PC-9 (cell line): ENCODE results near the gene NUP54. TPM values are rescaled to one million over a fixed set of nuclear protein-coding genes. Genes with fewer than 3 reads are reported as not detected.

ENCODE experiments used
- BruUV-seq: library from RNA; stranded (reverse); fragments of 400-500 nt; replicated peaks from 2 replicates; lab custom pipeline; 2021; lab: Mats Ljungman, UMichigan
- CTCF ChIA-PET: fragments of 300-600 bp; sonication (Branson Sonifier 250); formaldehyde crosslinking; loops from one replicate; lab custom pipeline; 2022; ENCODE audit warnings: antibody characterized with exemption; lab: Charles Lee
- POLR2A ChIA-PET: fragments of 300-600 bp; sonication (Branson Sonifier 250); formaldehyde crosslinking; loops from one replicate; lab custom pipeline; 2022; ENCODE audit warnings: antibody characterized with exemption; ENCODE audit not compliant: unreplicated experiment; lab: Charles Lee
- DNase-seq, 2 experiments: peaks; one replicate each; pipeline versions ENCODE4 v3.0.0 to v3.0.0-alpha.2; 2015 to 2022; ENCODE audit warnings: mixed read lengths in 1 of 2
- H2AFZ ChIP-seq: fragments of 200-600 bp; sonication (generic); 2 replicates; pipeline ENCODE4 v1.8.1; 2017; ENCODE audit warnings: antibody characterized with exemption
- H3F3A ChIP-seq: fragments of 200-600 bp; sonication (generic); 2 replicates; pipeline ENCODE4 v1.8.1; 2017; ENCODE audit warnings: antibody characterized with exemption, mild to moderate bottlenecking, low read depth; ENCODE audit not compliant: insufficient read depth
- H3K27ac ChIP-seq: fragments of 200-600 bp; sonication (generic); 2 replicates; pipeline ENCODE4 v1.6.1; 2016; ENCODE audit warnings: mixed run types
- H3K27me3 ChIP-seq: fragments of 200-600 bp; sonication (generic); 2 replicates; pipeline ENCODE4 v1.6.1; 2016; ENCODE audit warnings: low read depth, mixed run types; ENCODE audit not compliant: insufficient read depth
- H3K36me3 ChIP-seq: fragments of 200-600 bp; sonication (generic); 2 replicates; pipeline ENCODE4 v1.6.1; 2016; ENCODE audit warnings: low read depth, mixed run types
- H3K4me1 ChIP-seq: fragments of 200-600 bp; sonication (generic); replicated peaks from 2 replicates; pipeline ENCODE4 v1.6.1; 2016; ENCODE audit warnings: mixed run types; ENCODE audit not compliant: insufficient read depth
- H3K4me2 ChIP-seq: fragments of 200-600 bp; sonication (generic); 2 replicates; pipeline ENCODE4 v1.6.1; 2017; ENCODE audit warnings: mixed run types
- H3K4me3 ChIP-seq: fragments of 200-600 bp; sonication (generic); 2 replicates; pipeline ENCODE4 v1.6.1; 2016; ENCODE audit warnings: mixed run types
- H3K79me2 ChIP-seq: fragments of 200-600 bp; sonication (generic); 2 replicates; pipeline ENCODE4 v1.6.1; 2017; ENCODE audit warnings: low read depth, mixed run types
- H3K9me2 ChIP-seq: fragments of 200-600 bp; sonication (generic); 2 replicates; pipeline ENCODE4 v1.8.1; 2017; ENCODE audit warnings: mild to moderate bottlenecking; ENCODE audit not compliant: insufficient read depth
- H3K9me3 ChIP-seq: fragments of 200-600 bp; sonication (generic); 2 replicates; pipeline ENCODE4 v1.8.1; 2016; ENCODE audit warnings: low read depth; ENCODE audit not compliant: insufficient read depth
- H4K20me1 ChIP-seq: fragments of 200-600 bp; sonication (generic); 2 replicates; pipeline ENCODE4 v1.8.1; 2017; ENCODE audit not compliant: insufficient read depth
- CTCF ChIP-seq: fragments of 200-600 bp; sonication (generic); conservative IDR thresholded peaks from 2 replicates; pipeline ENCODE4 v1.6.1; 2017; ENCODE audit warnings: mixed run types, antibody characterized with exemption, mild to moderate bottlenecking, moderate library complexity
- EZH2 ChIP-seq: fragments of 200-600 bp; sonication (generic); IDR thresholded peaks from 2 replicates; pipeline ENCODE4 v1.8.0; 2017; ENCODE audit warnings: antibody characterized with exemption, low read depth
- intact Hi-C: fragments of 100-400 bp; cut with micrococcal nuclease; formaldehyde crosslinking; loops from one replicate; pipeline ENCODE4 v1.10.0; 2022; ENCODE audit not compliant: unreplicated experiment
- total RNA-seq: library from RNA; stranded (reverse); gene quantifications from 2 replicates; pipeline ENCODE4 v1.2.3, GENCODE V29; 2021

NUP54 gene
- total RNA-seq, 1 experiment from 2014 or later: 30.9 TPM

GRCh38 chr4:76088719-76089118, 59.5 kb downstream of the NUP54 start:
- intact Hi-C loops: no loop called here
- H3K27ac ChIP-seq: no peak overlapping the region
- no peaks in the 10 kb centered on the region for H3K79me2 ChIP-seq
- H3K4me3 ChIP-seq: no peak overlapping the region
- H3K27me3 ChIP-seq: no peaks in the 10 kb centered on the region
- no peak overlapping the region for H2AFZ ChIP-seq
- DNase-seq: no peak
- H3K9me2 ChIP-seq: no peaks in the 10 kb centered on the region
- POLR2A ChIA-PET: no interaction called here
- no peaks in the 10 kb centered on the region for H3K9me3 ChIP-seq
- no peaks in the 10 kb centered on the region for H4K20me1 ChIP-seq
- CTCF ChIA-PET: no interaction called here
- peaks cover 15% of the 10 kb centered on the region; the same call in 1 of the 2 replicates for H3K4me1 ChIP-seq
- no peaks in the 10 kb centered on the region for H3K36me3 ChIP-seq
- H3K4me2 ChIP-seq: no peak overlapping the region
- BruUV-seq: no TSS peak
- no peak for TF ChIP-seq EZH2
- no peak for TF ChIP-seq CTCF
- H3F3A ChIP-seq: peaks cover 8% of the 10 kb centered on the region; the same call in 1 of the 2 replicates

GRCh38 chr4:76087007-76087769, 61.0 kb downstream of the NUP54 start:
- H3K79me2 ChIP-seq: no peaks in the 10 kb centered on the region
- no peaks in the 10 kb centered on the region for H3K36me3 ChIP-seq
- no peaks in the 10 kb centered on the region for H3K9me3 ChIP-seq
- H3K9me2 ChIP-seq: no peaks in the 10 kb centered on the region
- H3K4me3 ChIP-seq: no peak overlapping the region; the same call in 1 of the 2 replicates
- POLR2A ChIA-PET: interaction anchor here (0.6 kb wide), 1 partner anchor 372 kb away, joined by 6 read pairs; no protein-coding TSS in a partner anchor
- peak; percentile 35 to 42 for DNase-seq
- peak overlapping the region; percentile 50 for H3K4me2 ChIP-seq
- no peaks in the 10 kb centered on the region for H3K27me3 ChIP-seq
- no peak overlapping the region for H3K27ac ChIP-seq
- CTCF ChIA-PET: interaction anchor here (1.4 kb wide), 1 partner anchor 91 kb away, joined by 4 read pairs; no protein-coding TSS in a partner anchor
- peak overlapping the region; percentile 63; the same call in 1 of the 2 replicates for H2AFZ ChIP-seq
- peaks cover 15% of the 10 kb centered on the region; the same call in 1 of the 2 replicates for H3K4me1 ChIP-seq
- no peaks in the 10 kb centered on the region for H4K20me1 ChIP-seq
- no TSS peak for BruUV-seq
- peaks cover 8% of the 10 kb centered on the region; the same call in 1 of the 2 replicates for H3F3A ChIP-seq
- TF ChIP-seq EZH2 (no peak), CTCF (peak; percentile 67)
- intact Hi-C loops: no loop called here

GRCh38 chr4:76084542-76084941, 63.7 kb downstream of the NUP54 start:
- POLR2A ChIA-PET: interaction anchor here (0.6 kb wide), 1 partner anchor 84 kb away, joined by 3 read pairs; no protein-coding TSS in a partner anchor
- no peaks in the 10 kb centered on the region for H3K9me2 ChIP-seq
- no peak overlapping the region for H2AFZ ChIP-seq
- DNase-seq: no peak
- CTCF ChIA-PET: no interaction called here
- H3K4me1 ChIP-seq: peaks cover 5% of the 10 kb centered on the region; the same call in 1 of the 2 replicates
- H4K20me1 ChIP-seq: no peaks in the 10 kb centered on the region
- no peaks in the 10 kb centered on the region for H3F3A ChIP-seq
- no peak overlapping the region for H3K4me3 ChIP-seq
- no peak overlapping the region for H3K27ac ChIP-seq
- no peaks in the 10 kb centered on the region for H3K79me2 ChIP-seq
- intact Hi-C loops: no loop called here
- no peak overlapping the region for H3K4me2 ChIP-seq
- no peaks in the 10 kb centered on the region for H3K9me3 ChIP-seq
- H3K27me3 ChIP-seq: no peaks in the 10 kb centered on the region
- TF ChIP-seq CTCF (no peak), EZH2 (no peak)
- no peaks in the 10 kb centered on the region for H3K36me3 ChIP-seq
- no TSS peak for BruUV-seq
